HEK293T (cell line): ENCODE results near the gene SPTBN4.
A peak's percentile ranks its signal among the peaks of the same experiment; 100 is the strongest.

Source experiments
- CTCF ChIA-PET: fragments of 350-600 bp; formaldehyde crosslinking; extraction: SDS; loops from one replicate; lab custom pipeline; 2021; ENCODE audit warnings: antibody characterized with exemption, inconsistent platforms; lab: Yijun Ruan, JAX
- POLR2A ChIA-PET: fragments of 350-600 bp; formaldehyde crosslinking; extraction: SDS; loops from one replicate; lab custom pipeline; 2020; ENCODE audit warnings: antibody characterized with exemption, inconsistent platforms; lab: Yijun Ruan, JAX
- DNase-seq: peaks from one replicate; pipeline ENCODE4 v3.0.0; 2012; ENCODE audit warnings: mixed read lengths; ENCODE audit errors: extremely low spot score
- ARNT ChIP-seq: fragments of 450-650 bp; IDR thresholded peaks from 2 replicates; pipeline ENCODE4 v1.6.1; 2017; ENCODE audit warnings: mild to moderate bottlenecking
- BHLHE40 ChIP-seq: fragments of 450-650 bp; IDR thresholded peaks from 2 replicates; pipeline ENCODE4 v1.6.1; 2016; ENCODE audit warnings: mild to moderate bottlenecking, moderate library complexity, borderline replicate concordance
- CTBP1 ChIP-seq: fragments of 450-650 bp; IDR thresholded peaks from 2 replicates; pipeline ENCODE4 v1.6.1; 2016; ENCODE audit warnings: borderline replicate concordance
- ELF4 ChIP-seq: fragments of 450-650 bp; IDR thresholded peaks from 2 replicates; pipeline ENCODE4 v1.6.1; 2017; ENCODE audit warnings: antibody characterized with exemption
- FOXA1 ChIP-seq: fragments of 450-650 bp; IDR thresholded peaks from 2 replicates; pipeline ENCODE4 v1.6.1; 2016; ENCODE audit warnings: mild to moderate bottlenecking
- FOXK2 ChIP-seq: fragments of 450-650 bp; IDR thresholded peaks from 2 replicates; pipeline ENCODE4 v1.6.1; 2016; ENCODE audit warnings: mild to moderate bottlenecking
- FOXM1 ChIP-seq: fragments of 450-650 bp; IDR thresholded peaks from 2 replicates; pipeline ENCODE4 v1.6.1; 2017; ENCODE audit warnings: mild to moderate bottlenecking, borderline replicate concordance
- HDGF ChIP-seq: fragments of 450-650 bp; IDR thresholded peaks from 2 replicates; pipeline ENCODE4 v1.6.1; 2017; ENCODE audit warnings: antibody characterized with exemption, borderline replicate concordance
- L3MBTL2 ChIP-seq: fragments of 450-650 bp; conservative IDR thresholded peaks from 2 replicates; pipeline ENCODE4 v1.6.1; 2016; ENCODE audit warnings: mild to moderate bottlenecking
- LEF1 ChIP-seq: fragments of 450-650 bp; IDR thresholded peaks from 2 replicates; pipeline ENCODE4 v1.6.1; 2017; ENCODE audit warnings: mild to moderate bottlenecking, borderline replicate concordance
- NFRKB ChIP-seq: fragments of 450-650 bp; IDR thresholded peaks from 2 replicates; pipeline ENCODE4 v1.6.1; 2016; ENCODE audit warnings: mild to moderate bottlenecking, moderate library complexity
- PKNOX1 ChIP-seq: fragments of 450-650 bp; IDR thresholded peaks from 2 replicates; pipeline ENCODE4 v1.6.1; 2016
- SP1 ChIP-seq: fragments of 450-650 bp; IDR thresholded peaks from 2 replicates; pipeline ENCODE4 v1.6.1; 2017
- SUZ12 ChIP-seq: fragments of 450-650 bp; IDR thresholded peaks from 2 replicates; pipeline ENCODE4 v1.6.1; 2016; ENCODE audit warnings: mild to moderate bottlenecking
- TARDBP ChIP-seq: fragments of 450-650 bp; IDR thresholded peaks from 2 replicates; pipeline ENCODE4 v1.6.1; 2016
- ZNF384 ChIP-seq: fragments of 450-650 bp; IDR thresholded peaks from 2 replicates; pipeline ENCODE4 v1.6.1; 2016

Gene SPTBN4

GRCh38 chr19:40420766-40421765, 45.7 kb upstream of the SPTBN4 start:
- POLR2A ChIA-PET: interaction anchor here (0.6 to 2.0 kb wide), 15 partner anchors 10 to 238 kb away, joined by 3 to 57 read pairs (median 6); partner anchors contain the start of genes BLVRB, C19orf47, MAP3K10 and PLD3
- peak; percentile 77 for DNase-seq
- TF ChIP-seq CTBP1 (no peak), PKNOX1 (0 out of 2 replicates have a peak, but pooled peaks have one; percentile 6), TARDBP (no peak), L3MBTL2 (peak; percentile 20), FOXK2 (no peak)
- CTCF ChIA-PET: interaction anchor here (0.7 to 2.0 kb wide), 6 partner anchors 10 to 67 kb away, joined by 3 to 6 read pairs (median 4); no protein-coding TSS in a partner anchor

- no peak for DNase-seq
- POLR2A ChIA-PET: interaction anchor here (1.1 to 2.3 kb wide), 4 partner anchors 12 to 21 kb away, joined by 4 to 57 read pairs (median 16); partner anchors contain the start of gene SERTAD3
- CTCF ChIA-PET: interaction anchor here (1.6 kb wide), 1 partner anchor 66 kb away, joined by 3 read pairs; no protein-coding TSS in a partner anchor
- TF ChIP-seq SUZ12 (no peak), ZNF384 (peak; percentile 53; the same call in 1 of the 2 replicates), SP1 (no peak), ARNT (no peak), FOXM1 (no peak), CTBP1 (no peak), TARDBP (no peak)
These were observed 44.6 kb upstream of the SPTBN4 start for GRCh38 chr19:40421993-40422747.

- ChIA-PET POLR2A (interaction anchor here (1.1 to 2.3 kb wide), 2 partner anchors 11 to 21 kb away, joined by 4 to 14 read pairs; partner anchors contain the start of gene SERTAD3), CTCF (interaction anchor here (1.6 kb wide), 1 partner anchor 65 kb away, joined by 3 read pairs; no protein-coding TSS in a partner anchor)
- no peak for DNase-seq
- TF ChIP-seq FOXA1: no peak
- TF ChIP-seq TARDBP: no peak
- no peak for TF ChIP-seq CTBP1
- no peak for TF ChIP-seq FOXM1
- TF ChIP-seq LEF1: no peak
- TF ChIP-seq NFRKB: no peak
- TF ChIP-seq SP1: no peak
- no peak for TF ChIP-seq ARNT
- TF ChIP-seq BHLHE40: no peak
- TF ChIP-seq SUZ12: no peak
- no peak for TF ChIP-seq ZNF384
- TF ChIP-seq HDGF: no peak
These were observed 43.8 kb upstream of the SPTBN4 start for GRCh38 chr19:40422748-40423566.

GRCh38 chr19:40423938-40424337, 42.9 kb upstream of the SPTBN4 start:
- TF ChIP-seq ELF4: no peak
- no peak for TF ChIP-seq TARDBP
- no peak for TF ChIP-seq LEF1
- TF ChIP-seq L3MBTL2: no peak
- no peak for TF ChIP-seq ZNF384
- no peak for TF ChIP-seq ARNT
- TF ChIP-seq BHLHE40: no peak
- no peak for TF ChIP-seq FOXK2
- TF ChIP-seq NFRKB: no peak
- TF ChIP-seq SP1: no peak
- no peak for TF ChIP-seq FOXA1
- TF ChIP-seq PKNOX1: no peak
- no peak for TF ChIP-seq HDGF
- TF ChIP-seq SUZ12: no peak
- no peak for TF ChIP-seq FOXM1
- TF ChIP-seq CTBP1: no peak

More at GRCh38 chr19:40423938-40424337, 42.9 kb upstream of the SPTBN4 start:
- no peak for DNase-seq
- POLR2A ChIA-PET: interaction anchor here (1.3 to 2.3 kb wide), 2 partner anchors 9 to 20 kb away, joined by 11 to 14 read pairs; partner anchors contain the start of gene SERTAD3
- CTCF ChIA-PET: no interaction called here
